Measurements from ENCODE around the gene MYO5C. TPM values are rescaled to one million over a fixed set of nuclear protein-coding genes. Genes with fewer than 3 reads are reported as not detected.

MYO5C gene
- polyA plus RNA-seq, 3 donors = 4.6 to 14.5 (median 5.1) TPM

GRCh38 chr15:52233405-52233804 lies 62.2 kb downstream of the MYO5C start:
- H3K27ac ChIP-seq (ENCODE audit: low read depth, low read length) = no peak overlapping the region
- whole genome bisulfite sequencing, 3 donors = 40 to 73% (median 51%) methylated on average over 4 of the region's 4 CpGs

GRCh38 chr15:52232327-52232726 lies 63.3 kb downstream of the MYO5C start:
- H3K27ac ChIP-seq (ENCODE audit: low read depth, low read length) = no peak overlapping the region
- whole genome bisulfite sequencing, 3 donors = 54 to 71% (median 65%) methylated on average over 1 of the region's 1 CpG

- 66 to 92% (median 76%) methylated on average over 1 of the region's 1 CpG for WGBS, 3 donors
- no peak overlapping the region for H3K27ac ChIP-seq (ENCODE audit: low read depth, low read length)
Measured at GRCh38 chr15:52230073-52230472, 65.5 kb downstream of the MYO5C start.

- no peak overlapping the region for H3K27ac ChIP-seq (ENCODE audit: low read depth, low read length)
- 41 to 64% (median 61%) methylated on average over 8 of the region's 8 CpGs for WGBS, 3 donors
Measured at GRCh38 chr15:52228921-52229320, 66.7 kb downstream of the MYO5C start.

GRCh38 chr15:52227456-52227855 lies 68.1 kb downstream of the MYO5C start:
- 33 to 58% (median 50%) methylated on average over 5 of the region's 5 CpGs for WGBS, 3 donors
- H3K27ac ChIP-seq (ENCODE audit: low read depth, low read length) = no peak overlapping the region

- no peak overlapping the region for H3K27ac ChIP-seq (ENCODE audit: low read depth, low read length)
- WGBS, 3 donors = 90 to 93% (median 91%) methylated on average over 8 of the region's 8 CpGs
Measured at GRCh38 chr15:52225230-52225629, 70.4 kb downstream of the MYO5C start.

- H3K27ac ChIP-seq (ENCODE audit: low read depth, low read length) = no peak overlapping the region
- WGBS, 3 donors = 92 to 95% (median 92%) methylated on average over 4 of the region's 4 CpGs
Measured at GRCh38 chr15:52224211-52224610, 71.4 kb downstream of the MYO5C start.

- WGBS, 3 donors = 67 to 87% (median 75%) methylated on average over 5 of the region's 5 CpGs
- H3K27ac ChIP-seq (ENCODE audit: low read depth, low read length) = no peak overlapping the region
Measured at GRCh38 chr15:52221730-52222129, 73.9 kb downstream of the MYO5C start.

GRCh38 chr15:52220937-52221660 lies 74.5 kb downstream of the MYO5C start:
- 66 to 79% (median 69%) methylated on average over 7 of the region's 7 CpGs for WGBS, 3 donors
- H3K27ac ChIP-seq (ENCODE audit: low read depth, low read length) = no peak overlapping the region

- 92 to 96% (median 94%) methylated on average over 6 of the region's 6 CpGs for WGBS, 3 donors
- H3K27ac ChIP-seq (ENCODE audit: low read depth, low read length) = no peak overlapping the region
Measured at GRCh38 chr15:52220251-52220650, 75.4 kb downstream of the MYO5C start.

GRCh38 chr15:52218816-52219215 lies 76.8 kb downstream of the MYO5C start:
- H3K27ac ChIP-seq (ENCODE audit: low read depth, low read length) = no peak overlapping the region
- 92 to 93% (median 92%) methylated on average over 4 of the region's 4 CpGs for WGBS, 3 donors

- WGBS, 3 donors = 78 to 96% (median 87%) methylated on average over 3 of the region's 3 CpGs
- H3K27ac ChIP-seq (ENCODE audit: low read depth, low read length) = no peak overlapping the region
Measured at GRCh38 chr15:52218371-52218770, 77.2 kb downstream of the MYO5C start.

- WGBS, 3 donors = 67 to 84% (median 83%) methylated on average over 10 of the region's 10 CpGs
- no peak overlapping the region for H3K27ac ChIP-seq (ENCODE audit: low read depth, low read length)
Measured at GRCh38 chr15:52217186-52217585, 78.4 kb downstream of the MYO5C start.

- no peak overlapping the region for H3K27ac ChIP-seq (ENCODE audit: low read depth, low read length)
- 84 to 92% (median 90%) methylated on average over 1 of the region's 1 CpG for WGBS, 3 donors
Measured at GRCh38 chr15:52214553-52214952, 81.1 kb downstream of the MYO5C start.

GRCh38 chr15:52213206-52213605 lies 82.4 kb downstream of the MYO5C start:
- 51 to 89% (median 81%) methylated on average over 3 of the region's 3 CpGs for WGBS, 3 donors
- H3K27ac ChIP-seq (ENCODE audit: low read depth, low read length) = no peak overlapping the region

- WGBS, 3 donors = 41 to 63% (median 52%) methylated on average over 2 of the region's 2 CpGs
- no peak overlapping the region for H3K27ac ChIP-seq (ENCODE audit: low read depth, low read length)
Measured at GRCh38 chr15:52208306-52208946, 87.2 kb downstream of the MYO5C start.

GRCh38 chr15:52207191-52207590 lies 88.4 kb downstream of the MYO5C start:
- H3K27ac ChIP-seq (ENCODE audit: low read depth, low read length) = no peak overlapping the region
- WGBS, 3 donors = 44 to 88% (median 57%) methylated on average over 1 of the region's 1 CpG

- WGBS, 3 donors = 64 to 83% (median 78%) methylated on average over 2 of the region's 2 CpGs
Measured at GRCh38 chr15:52206446-52206845, 89.2 kb downstream of the MYO5C start.

GRCh38 chr15:52204657-52205056 lies 90.9 kb downstream of the MYO5C start:
- 93 to 96% (median 96%) methylated on average over 20 of the region's 20 CpGs for WGBS, 3 donors
- no peak overlapping the region for H3K27ac ChIP-seq (ENCODE audit: low read depth, low read length)

More at GRCh38 chr15:52206446-52206845, 89.2 kb downstream of the MYO5C start:
- H3K27ac ChIP-seq (ENCODE audit: low read depth, low read length) = no peak overlapping the region

GRCh38 chr15:52200831-52201365 lies 94.7 kb downstream of the MYO5C start:
- no peak overlapping the region for H3K27ac ChIP-seq (ENCODE audit: low read depth, low read length)
- 79 to 95% (median 88%) methylated on average over 1 of the region's 1 CpG for WGBS, 3 donors

All from adipose tissue (tissue), 3 donors.